ENCODE results near the gene BMPR1B. TPM values are rescaled to one million over a fixed set of nuclear protein-coding genes. Genes with fewer than 3 reads are reported as not detected.

BMPR1B gene
- polyA plus RNA-seq, 2 of the 4 experiments (the other 2 are of a cell fraction): 6.4 to 21.2 TPM

GRCh38 chr4:94826206-94826605, 68.5 kb downstream of the BMPR1B start:
- ATAC-seq (no peak), DNase-seq (ENCODE audit: low read depth in 1 of 2, low spot score in 1 of 2) (no peak), FAIRE-seq (no peak)
- POLR2A ChIA-PET: no interaction called here
- peak overlapping the region; percentile 0 to 38; a peak in 3 of 6 replicates for H3K27ac ChIP-seq
- peaks cover 37% of the 10 kb centered on the region for H3K4me1 ChIP-seq
- no peaks in the 10 kb centered on the region for H3K9me3 ChIP-seq
- WGBS (ENCODE audit: missing lambda C conversion rate): 43% methylated on average over 5 of the region's 5 CpGs
- peak overlapping the region; percentile 77 for H3K4me2 ChIP-seq
- CTCF ChIA-PET: no interaction called here
- no peak for TF ChIP-seq HOXB13 (CRISPR knock-in tag; IDR thresholded peaks at IDR 0.05; ENCODE audit: low read depth)
- TF ChIP-seq POLR2AphosphoS2 (conservative IDR thresholded peaks at IDR 0.05; ENCODE audit: low read length): no peak
- TF ChIP-seq HDAC2 (IDR thresholded peaks at IDR 0.05): no peak
- TF ChIP-seq ZSCAN20 (CRISPR knock-in tag; IDR thresholded peaks at IDR 0.05): no peak
- no peak for TF ChIP-seq RFX5 (IDR thresholded peaks at IDR 0.05)
- no peak for TF ChIP-seq TFCP2L1 (CRISPR knock-in tag; IDR thresholded peaks at IDR 0.05)
- no peak for TF ChIP-seq JUNB (IDR thresholded peaks at IDR 0.05)
- TF ChIP-seq ATOH8 (CRISPR knock-in tag; IDR thresholded peaks at IDR 0.05; ENCODE audit: low read depth): no peak
- TF ChIP-seq HOXB5 (CRISPR knock-in tag; IDR thresholded peaks at IDR 0.05): no peak
- TF ChIP-seq BHLHE40 (IDR thresholded peaks at IDR 0.05; ENCODE audit: low read depth, low read length): no peak
- TF ChIP-seq ESRRA (IDR thresholded peaks at IDR 0.05; ENCODE audit: borderline replicate concordance, low read length): no peak
- TF ChIP-seq EP300 (IDR thresholded peaks at IDR 0.05): no peak
- no peak for TF ChIP-seq NPAS2 (CRISPR knock-in tag; IDR thresholded peaks at IDR 0.05; ENCODE audit: borderline replicate concordance)
- no peak for TF ChIP-seq E2F6 (IDR thresholded peaks at IDR 0.05; ENCODE audit: borderline replicate concordance, low read depth)
- no peak for TF ChIP-seq TP53 (CRISPR knock-in tag; IDR thresholded peaks at IDR 0.05)
- TF ChIP-seq RAD21 (conservative IDR thresholded peaks at IDR 0.05 in 1 of 2, IDR thresholded peaks at IDR 0.05 in 1 of 2): no peak
- TF ChIP-seq RCOR1 (IDR thresholded peaks at IDR 0.05; ENCODE audit: low read depth, low read length): no peak
- TF ChIP-seq ZC3H11A (IDR thresholded peaks at IDR 0.05): no peak
- TF ChIP-seq ZFP36 (IDR thresholded peaks at IDR 0.05; ENCODE audit: borderline replicate concordance, partially characterized antibody): no peak
- no peak for TF ChIP-seq RNF2 (IDR thresholded peaks at IDR 0.05; ENCODE audit: borderline replicate concordance, low read depth)
- H3K4me3 ChIP-seq: no peak overlapping the region

- TF ChIP-seq JUNB (IDR thresholded peaks at IDR 0.05) (peak; percentile 87), FOSL2 (IDR thresholded peaks at IDR 0.05) (peak; percentile 78), FOSL2 (CRISPR knock-in tag; IDR thresholded peaks at IDR 0.05) (peak; percentile 96), HOXB13 (CRISPR knock-in tag; IDR thresholded peaks at IDR 0.05; ENCODE audit: low read depth) (no peak), MAFK (IDR thresholded peaks at IDR 0.05; ENCODE audit: partially characterized antibody) (peak; percentile 49), TP53 (CRISPR knock-in tag; IDR thresholded peaks at IDR 0.05) (no peak), HES2 (IDR thresholded peaks at IDR 0.05) (no peak), SMC3 (IDR thresholded peaks at IDR 0.05) (no peak), USF2 (IDR thresholded peaks at IDR 0.05) (peak; percentile 74), CEBPB (IDR thresholded peaks at IDR 0.05) (peak in 1 of 2 experiments; percentile 29; a peak in 1 of 4 replicates), MAX (IDR thresholded peaks at IDR 0.05) (peak; percentile 39; the same call in 1 of the 2 replicates), ESRRA (IDR thresholded peaks at IDR 0.05; ENCODE audit: borderline replicate concordance, low read length) (no peak)
- H3K27ac ChIP-seq: peak overlapping the region; percentile 38 to 64; a peak in 5 of 6 replicates
- H3K4me1 ChIP-seq: peaks cover 37% of the 10 kb centered on the region
- ChIA-PET CTCF (no interaction called here), POLR2A (no interaction called here)
- WGBS (ENCODE audit: missing lambda C conversion rate): 4% methylated on average over 5 of the region's 5 CpGs
- H3K9me3 ChIP-seq: no peaks in the 10 kb centered on the region
- no peak overlapping the region for H3K4me3 ChIP-seq
- ATAC-seq (peak; percentile 92 to 93), FAIRE-seq (no peak), DNase-seq (ENCODE audit: low read depth in 1 of 2, low spot score in 1 of 2) (peak; percentile 28 to 74)
- H3K4me2 ChIP-seq: peak overlapping the region; percentile 77
Measured at GRCh38 chr4:94827481-94828110, 69.8 kb downstream of the BMPR1B start.
